ENCODE measurements around the gene PPY. TPM values are rescaled to one million over a fixed set of nuclear protein-coding genes. Genes with fewer than 3 reads are reported as not detected.

PPY gene, protein sequence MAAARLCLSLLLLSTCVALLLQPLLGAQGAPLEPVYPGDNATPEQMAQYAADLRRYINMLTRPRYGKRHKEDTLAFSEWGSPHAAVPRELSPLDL
- total RNA-seq = not detected
- polyA plus RNA-seq = not detected
- long read RNA-seq, donor 1 = 0 reads
- long read RNA-seq, donor 2 = 0 reads
- long read RNA-seq, donor 3 = 0 reads

GRCh38 chr17:43942051-43942685 lies at the start of gene PPY:
Gene PPY, minus strand, starts transcription at chr17:43942476. Its CDS starts 822 bp downstream, at chr17:43941654.
- intact Hi-C loops (cut with DNase I) = loop anchor here in 3 of 4 donors (5.0 to 10.0 kb wide), 3 partner anchors 103 to 225 kb away; no protein-coding TSS in a partner anchor
- WGBS, 3 donors = 82 to 87% (median 83%) methylated on average over 17 of the region's 17 CpGs

DNA sequence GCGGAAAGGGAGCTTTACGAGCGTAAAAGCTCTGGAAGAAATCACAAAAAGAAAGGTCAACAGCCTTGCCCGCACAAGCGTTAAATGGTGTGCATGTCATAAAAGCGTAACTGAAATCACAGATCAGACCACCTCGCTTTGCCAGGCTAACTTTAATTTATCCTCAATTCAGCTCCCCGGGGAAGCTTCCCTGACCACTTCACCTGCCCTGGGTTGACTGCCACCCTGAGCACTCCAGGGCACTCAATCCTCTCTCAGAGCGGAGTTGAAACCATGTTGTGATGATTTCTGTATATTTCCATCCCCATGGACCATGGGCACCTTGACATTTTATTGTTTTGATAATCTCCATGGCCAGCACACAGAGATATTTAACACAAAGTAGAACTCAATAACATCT lies 46.0 kb upstream of the PPY start:
- no peaks in the 10 kb centered on the region for H3K9me3 ChIP-seq
- H3K27ac ChIP-seq = no peak overlapping the region
- no peaks in the 10 kb centered on the region for H3K36me3 ChIP-seq
- intact Hi-C loops (cut with DNase I) = no loop called here
- no peak for TF ChIP-seq EP300 (IDR thresholded peaks at IDR 0.05)
- no peak for TF ChIP-seq CTCF (IDR thresholded peaks at IDR 0.05)
- TF ChIP-seq POLR2A (IDR thresholded peaks at IDR 0.05) = no peak
- DNase-seq = no peak
- no peaks in the 10 kb centered on the region for H3K27me3 ChIP-seq
- H3K4me3 ChIP-seq = no peak overlapping the region
- 61 to 69% (median 62%) methylated on average over 9 of the region's 9 CpGs for WGBS, 3 donors
- H3K4me1 ChIP-seq (ENCODE audit: insufficient read depth) = peaks cover 2% of the 10 kb centered on the region

More at GRCh38 chr17:43942051-43942685, at the start of gene PPY:
- H3K9me3 ChIP-seq = no peaks in the 10 kb centered on the region
- H3K4me1 ChIP-seq (ENCODE audit: insufficient read depth) = peaks cover 4% of the 10 kb centered on the region
- H3K4me3 ChIP-seq = no peak within 1 kb of the TSS
- TF ChIP-seq CTCF (IDR thresholded peaks at IDR 0.05) (no peak), EP300 (IDR thresholded peaks at IDR 0.05) (no peak), POLR2A (IDR thresholded peaks at IDR 0.05) (no peak)
- H3K36me3 ChIP-seq = no peaks in the 10 kb centered on the region
- H3K27ac ChIP-seq = no peak within 1 kb of the TSS
- DNase-seq = no peak
- H3K27me3 ChIP-seq = no peaks in the 10 kb centered on the region

GRCh38 chr17:43987131-43988021 lies 45.1 kb upstream of the PPY start:
- intact Hi-C loops (cut with DNase I) = no loop called here
- H3K27me3 ChIP-seq = no peaks in the 10 kb centered on the region
- no peak for TF ChIP-seq POLR2A (IDR thresholded peaks at IDR 0.05)
- TF ChIP-seq EP300 (IDR thresholded peaks at IDR 0.05) = no peak
- no peak for TF ChIP-seq CTCF (IDR thresholded peaks at IDR 0.05)
- no peak overlapping the region for H3K27ac ChIP-seq
- peaks cover 2% of the 10 kb centered on the region for H3K4me1 ChIP-seq (ENCODE audit: insufficient read depth)
- no peaks in the 10 kb centered on the region for H3K36me3 ChIP-seq
- 57 to 62% (median 61%) methylated on average over 12 of the region's 12 CpGs for WGBS, 3 donors
- no peaks in the 10 kb centered on the region for H3K9me3 ChIP-seq
- no peak for DNase-seq
- no peak overlapping the region for H3K4me3 ChIP-seq

GRCh38 chr17:43986225-43986981 lies 44.1 kb upstream of the PPY start:
- peaks cover 2% of the 10 kb centered on the region for H3K4me1 ChIP-seq (ENCODE audit: insufficient read depth)
- 77 to 84% (median 79%) methylated on average over 7 of the region's 7 CpGs for WGBS, 3 donors
- H3K36me3 ChIP-seq = no peaks in the 10 kb centered on the region
- H3K4me3 ChIP-seq = no peak overlapping the region
- no peaks in the 10 kb centered on the region for H3K27me3 ChIP-seq
- intact Hi-C loops (cut with DNase I) = no loop called here
- no peak for TF ChIP-seq POLR2A (IDR thresholded peaks at IDR 0.05)
- TF ChIP-seq CTCF (IDR thresholded peaks at IDR 0.05) = no peak
- TF ChIP-seq EP300 (IDR thresholded peaks at IDR 0.05) = no peak
- DNase-seq = no peak
- H3K9me3 ChIP-seq = no peaks in the 10 kb centered on the region
- no peak overlapping the region for H3K27ac ChIP-seq

Measured in ovary (tissue), 10 donors.